Ishikawa (cell line): ENCODE results near the gene SMYD2.

Source experiments
- TAF1 ChIP-seq: IDR thresholded peaks from 2 replicates; pipeline ENCODE4 v1.6.1; 2012; ENCODE audit warnings: low read depth, mild to moderate bottlenecking
- TCF12 ChIP-seq: IDR thresholded peaks from 2 replicates; pipeline ENCODE4 v1.6.1; 2012; ENCODE audit warnings: low read depth

DNA sequence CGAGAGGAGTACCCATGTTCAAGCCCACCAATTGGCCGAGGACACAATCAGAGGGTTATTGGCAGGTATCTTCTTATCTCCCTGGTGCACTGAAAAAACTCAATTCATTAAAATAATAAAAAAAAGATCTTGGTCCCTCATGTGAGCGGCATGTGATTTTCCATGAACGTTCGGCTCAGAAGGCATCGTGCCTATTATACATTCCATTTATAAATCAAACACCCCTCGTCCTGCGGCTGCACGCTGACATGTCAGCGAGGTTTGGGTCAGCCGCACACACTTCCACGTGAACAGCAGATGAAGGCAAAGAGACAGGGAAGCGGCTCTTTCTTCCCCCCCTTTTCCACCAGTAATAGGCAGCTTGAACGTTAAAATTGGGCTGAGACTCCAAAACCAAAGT is 31.3 kb upstream of the SMYD2 start:
- no peak for TF ChIP-seq TCF12
- TF ChIP-seq TAF1, result no peak
